SK-N-SH treated with all-trans-retinoic acid at 6 μM for 48 hours (cell line): ENCODE results near the gene DISP3.

ENCODE experiments used
- ARNTL ChIP-seq: fragments of 450-650 bp; formaldehyde crosslinking; IDR thresholded peaks from 2 replicates; pipeline ENCODE4 v1.5.0; 2020; ENCODE audit warnings: low read depth, mild to moderate bottlenecking, moderate library complexity, borderline replicate concordance
- ESRRG ChIP-seq: fragments of 250-450 bp; sonication (Bioruptor Pico); IDR thresholded peaks from 2 replicates; pipeline ENCODE4 v1.6.1; 2021; ENCODE audit warnings: mild to moderate bottlenecking
- GLIS3 ChIP-seq: fragments of 250-450 bp; sonication (Bioruptor Pico); IDR thresholded peaks from 2 replicates; pipeline ENCODE4 v1.5.0; 2020; ENCODE audit warnings: mild to moderate bottlenecking, moderate library complexity
- OSR1 ChIP-seq: fragments of 250-450 bp; sonication (Bioruptor Pico); IDR thresholded peaks from 2 replicates; pipeline ENCODE4 v1.8.0; 2022; ENCODE audit warnings: moderate library complexity, mild to moderate bottlenecking, inconsistent platforms
- ZFP30 ChIP-seq: fragments of 450-650 bp; formaldehyde crosslinking; IDR thresholded peaks from 2 replicates; pipeline ENCODE4 v1.5.0; 2022; ENCODE audit warnings: mild to moderate bottlenecking, moderate library complexity
- ZNF565 ChIP-seq: fragments of 450-650 bp; formaldehyde crosslinking; conservative IDR thresholded peaks from 2 replicates; pipeline ENCODE4 v1.5.0; 2020; ENCODE audit warnings: low read depth, mild to moderate bottlenecking, moderate library complexity
- ZNF70 ChIP-seq: fragments of 450-650 bp; formaldehyde crosslinking; IDR thresholded peaks from 2 replicates; pipeline ENCODE4 v1.5.0; 2020; ENCODE audit warnings: mild to moderate bottlenecking, moderate library complexity
- TF ChIP-seq, protein P1 (sequence below): fragments of 250-450 bp; sonication (Bioruptor Pico); IDR thresholded peaks from 2 replicates; pipeline ENCODE4 v1.5.1; 2021; ENCODE audit warnings: mild to moderate bottlenecking, moderate library complexity
- TF ChIP-seq, protein P2 (sequence below): fragments of 250-450 bp; sonication (Bioruptor Pico); IDR thresholded peaks from 2 replicates; pipeline ENCODE4 v1.5.0; 2020; ENCODE audit warnings: mild to moderate bottlenecking, moderate library complexity
- TF ChIP-seq, protein P3 (sequence below): fragments of 250-450 bp; sonication (Bioruptor Pico); IDR thresholded peaks from 2 replicates; pipeline ENCODE4 v1.5.1; 2020; ENCODE audit warnings: low read depth, mild to moderate bottlenecking, moderate library complexity

DNA sequence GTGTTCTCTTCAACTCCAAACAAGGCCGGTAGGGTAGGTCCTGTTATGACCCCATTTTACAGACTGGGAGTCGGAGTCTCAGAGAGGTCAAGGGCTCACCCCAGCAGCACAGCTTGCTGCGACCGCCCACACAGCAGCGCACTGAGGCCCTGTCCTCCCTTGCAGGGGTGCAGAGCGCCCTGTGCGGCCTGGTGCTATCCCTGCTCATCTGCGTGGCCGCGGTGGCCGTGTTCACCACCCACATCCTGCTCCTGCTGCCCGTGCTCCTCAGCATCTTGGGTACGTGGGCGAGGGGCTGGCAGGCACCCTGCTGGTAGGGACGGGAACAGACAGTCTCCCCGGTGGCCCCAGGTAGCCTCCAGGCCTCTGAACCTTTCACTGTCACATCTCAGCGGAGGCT lies 55.9 kb downstream of the DISP3 start:
- TF ChIP-seq ZNF70 (CRISPR knock-in tag): no peak
- TF ChIP-seq, protein P1, sequence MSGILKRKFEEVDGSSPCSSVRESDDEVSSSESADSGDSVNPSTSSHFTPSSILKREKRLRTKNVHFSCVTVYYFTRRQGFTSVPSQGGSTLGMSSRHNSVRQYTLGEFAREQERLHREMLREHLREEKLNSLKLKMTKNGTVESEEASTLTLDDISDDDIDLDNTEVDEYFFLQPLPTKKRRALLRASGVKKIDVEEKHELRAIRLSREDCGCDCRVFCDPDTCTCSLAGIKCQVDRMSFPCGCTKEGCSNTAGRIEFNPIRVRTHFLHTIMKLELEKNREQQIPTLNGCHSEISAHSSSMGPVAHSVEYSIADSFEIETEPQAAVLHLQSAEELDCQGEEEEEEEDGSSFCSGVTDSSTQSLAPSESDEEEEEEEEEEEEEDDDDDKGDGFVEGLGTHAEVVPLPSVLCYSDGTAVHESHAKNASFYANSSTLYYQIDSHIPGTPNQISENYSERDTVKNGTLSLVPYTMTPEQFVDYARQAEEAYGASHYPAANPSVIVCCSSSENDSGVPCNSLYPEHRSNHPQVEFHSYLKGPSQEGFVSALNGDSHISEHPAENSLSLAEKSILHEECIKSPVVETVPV (CRISPR knock-in tag): no peak
- TF ChIP-seq ZNF565: no peak
- no peak for TF ChIP-seq ARNTL
- TF ChIP-seq ZFP30: no peak
- TF ChIP-seq ESRRG (CRISPR knock-in tag): no peak
- TF ChIP-seq, protein P2, sequence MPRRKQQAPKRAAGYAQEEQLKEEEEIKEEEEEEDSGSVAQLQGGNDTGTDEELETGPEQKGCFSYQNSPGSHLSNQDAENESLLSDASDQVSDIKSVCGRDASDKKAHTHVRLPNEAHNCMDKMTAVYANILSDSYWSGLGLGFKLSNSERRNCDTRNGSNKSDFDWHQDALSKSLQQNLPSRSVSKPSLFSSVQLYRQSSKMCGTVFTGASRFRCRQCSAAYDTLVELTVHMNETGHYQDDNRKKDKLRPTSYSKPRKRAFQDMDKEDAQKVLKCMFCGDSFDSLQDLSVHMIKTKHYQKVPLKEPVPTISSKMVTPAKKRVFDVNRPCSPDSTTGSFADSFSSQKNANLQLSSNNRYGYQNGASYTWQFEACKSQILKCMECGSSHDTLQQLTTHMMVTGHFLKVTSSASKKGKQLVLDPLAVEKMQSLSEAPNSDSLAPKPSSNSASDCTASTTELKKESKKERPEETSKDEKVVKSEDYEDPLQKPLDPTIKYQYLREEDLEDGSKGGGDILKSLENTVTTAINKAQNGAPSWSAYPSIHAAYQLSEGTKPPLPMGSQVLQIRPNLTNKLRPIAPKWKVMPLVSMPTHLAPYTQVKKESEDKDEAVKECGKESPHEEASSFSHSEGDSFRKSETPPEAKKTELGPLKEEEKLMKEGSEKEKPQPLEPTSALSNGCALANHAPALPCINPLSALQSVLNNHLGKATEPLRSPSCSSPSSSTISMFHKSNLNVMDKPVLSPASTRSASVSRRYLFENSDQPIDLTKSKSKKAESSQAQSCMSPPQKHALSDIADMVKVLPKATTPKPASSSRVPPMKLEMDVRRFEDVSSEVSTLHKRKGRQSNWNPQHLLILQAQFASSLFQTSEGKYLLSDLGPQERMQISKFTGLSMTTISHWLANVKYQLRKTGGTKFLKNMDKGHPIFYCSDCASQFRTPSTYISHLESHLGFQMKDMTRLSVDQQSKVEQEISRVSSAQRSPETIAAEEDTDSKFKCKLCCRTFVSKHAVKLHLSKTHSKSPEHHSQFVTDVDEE (CRISPR knock-in tag): no peak
- TF ChIP-seq, protein P3, sequence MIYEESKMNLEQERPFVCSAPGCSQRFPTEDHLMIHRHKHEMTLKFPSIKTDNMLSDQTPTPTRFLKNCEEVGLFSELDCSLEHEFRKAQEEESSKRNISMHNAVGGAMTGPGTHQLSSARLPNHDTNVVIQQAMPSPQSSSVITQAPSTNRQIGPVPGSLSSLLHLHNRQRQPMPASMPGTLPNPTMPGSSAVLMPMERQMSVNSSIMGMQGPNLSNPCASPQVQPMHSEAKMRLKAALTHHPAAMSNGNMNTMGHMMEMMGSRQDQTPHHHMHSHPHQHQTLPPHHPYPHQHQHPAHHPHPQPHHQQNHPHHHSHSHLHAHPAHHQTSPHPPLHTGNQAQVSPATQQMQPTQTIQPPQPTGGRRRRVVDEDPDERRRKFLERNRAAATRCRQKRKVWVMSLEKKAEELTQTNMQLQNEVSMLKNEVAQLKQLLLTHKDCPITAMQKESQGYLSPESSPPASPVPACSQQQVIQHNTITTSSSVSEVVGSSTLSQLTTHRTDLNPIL (CRISPR knock-in tag): no peak
- no peak for TF ChIP-seq GLIS3 (CRISPR knock-in tag)
- no peak for TF ChIP-seq OSR1 (CRISPR knock-in tag)
